SHP77 treated with DMSO at 0.1 percent for 48 hours (cell line): Measurements from ENCODE around the gene IGF1R.

Experiments used
- DNase-seq: peaks from one replicate; lab custom pipeline; 2025; lab: John Stamatoyannopoulos, UW

Gene IGF1R

GRCh38 chr15:98746375-98747155 is 98.2 kb downstream of the IGF1R start:
- no peak for DNase-seq

GRCh38 chr15:98751767-98752166 is 103.4 kb downstream of the IGF1R start:
- no peak for DNase-seq

- no peak for DNase-seq
These were observed 105.7 kb downstream of the IGF1R start for GRCh38 chr15:98753726-98754656.

GRCh38 chr15:98754657-98755022 is 106.3 kb downstream of the IGF1R start:
- no peak for DNase-seq

- DNase-seq: no peak
These were observed 106.8 kb downstream of the IGF1R start for GRCh38 chr15:98755138-98755537.

GRCh38 chr15:98755781-98756180 is 107.4 kb downstream of the IGF1R start:
- no peak for DNase-seq

- DNase-seq: no peak
These were observed 109.9 kb downstream of the IGF1R start for GRCh38 chr15:98758224-98758623.

- no peak for DNase-seq
These were observed 110.9 kb downstream of the IGF1R start for GRCh38 chr15:98759277-98759676.

GRCh38 chr15:98760112-98760826 is 111.9 kb downstream of the IGF1R start:
- DNase-seq: no peak

- DNase-seq: no peak
These were observed 112.6 kb downstream of the IGF1R start for GRCh38 chr15:98760975-98761374.

GRCh38 chr15:98763179-98763578 is 114.8 kb downstream of the IGF1R start:
- DNase-seq: no peak

- DNase-seq: no peak
These were observed 116.0 kb downstream of the IGF1R start for GRCh38 chr15:98764291-98764690.

GRCh38 chr15:98765610-98766009 is 117.3 kb downstream of the IGF1R start:
- DNase-seq: no peak

- DNase-seq: no peak
These were observed 119.4 kb downstream of the IGF1R start for GRCh38 chr15:98767692-98768091.

GRCh38 chr15:98769867-98770266 is 121.5 kb downstream of the IGF1R start:
- DNase-seq: no peak

- no peak for DNase-seq
These were observed 122.6 kb downstream of the IGF1R start for GRCh38 chr15:98770984-98771383.

GRCh38 chr15:98771541-98771940 is 123.2 kb downstream of the IGF1R start:
- no peak for DNase-seq

GRCh38 chr15:98772895-98773294 is 124.6 kb downstream of the IGF1R start:
- DNase-seq: no peak

- no peak for DNase-seq
These were observed 125.3 kb downstream of the IGF1R start for GRCh38 chr15:98773616-98774015.

- DNase-seq: no peak
These were observed 126.6 kb downstream of the IGF1R start for GRCh38 chr15:98774756-98775497.

- DNase-seq: no peak
These were observed 127.3 kb downstream of the IGF1R start for GRCh38 chr15:98775498-98776230.
